ENCODE data around the gene ATP1A2.

GRCh38 chr1:160136121-160136925 lies 20.8 kb downstream of the ATP1A2 start:
- no peak for TF ChIP-seq POLR2AphosphoS5 (IDR thresholded peaks at IDR 0.05; ENCODE audit: low read depth, low read length)
- no peak for TF ChIP-seq TAF1 (IDR thresholded peaks at IDR 0.05; ENCODE audit: borderline replicate concordance, insufficient read depth, low read length)
- TF ChIP-seq, protein P1, sequence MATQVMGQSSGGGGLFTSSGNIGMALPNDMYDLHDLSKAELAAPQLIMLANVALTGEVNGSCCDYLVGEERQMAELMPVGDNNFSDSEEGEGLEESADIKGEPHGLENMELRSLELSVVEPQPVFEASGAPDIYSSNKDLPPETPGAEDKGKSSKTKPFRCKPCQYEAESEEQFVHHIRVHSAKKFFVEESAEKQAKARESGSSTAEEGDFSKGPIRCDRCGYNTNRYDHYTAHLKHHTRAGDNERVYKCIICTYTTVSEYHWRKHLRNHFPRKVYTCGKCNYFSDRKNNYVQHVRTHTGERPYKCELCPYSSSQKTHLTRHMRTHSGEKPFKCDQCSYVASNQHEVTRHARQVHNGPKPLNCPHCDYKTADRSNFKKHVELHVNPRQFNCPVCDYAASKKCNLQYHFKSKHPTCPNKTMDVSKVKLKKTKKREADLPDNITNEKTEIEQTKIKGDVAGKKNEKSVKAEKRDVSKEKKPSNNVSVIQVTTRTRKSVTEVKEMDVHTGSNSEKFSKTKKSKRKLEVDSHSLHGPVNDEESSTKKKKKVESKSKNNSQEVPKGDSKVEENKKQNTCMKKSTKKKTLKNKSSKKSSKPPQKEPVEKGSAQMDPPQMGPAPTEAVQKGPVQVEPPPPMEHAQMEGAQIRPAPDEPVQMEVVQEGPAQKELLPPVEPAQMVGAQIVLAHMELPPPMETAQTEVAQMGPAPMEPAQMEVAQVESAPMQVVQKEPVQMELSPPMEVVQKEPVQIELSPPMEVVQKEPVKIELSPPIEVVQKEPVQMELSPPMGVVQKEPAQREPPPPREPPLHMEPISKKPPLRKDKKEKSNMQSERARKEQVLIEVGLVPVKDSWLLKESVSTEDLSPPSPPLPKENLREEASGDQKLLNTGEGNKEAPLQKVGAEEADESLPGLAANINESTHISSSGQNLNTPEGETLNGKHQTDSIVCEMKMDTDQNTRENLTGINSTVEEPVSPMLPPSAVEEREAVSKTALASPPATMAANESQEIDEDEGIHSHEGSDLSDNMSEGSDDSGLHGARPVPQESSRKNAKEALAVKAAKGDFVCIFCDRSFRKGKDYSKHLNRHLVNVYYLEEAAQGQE (IDR thresholded peaks at IDR 0.05; ENCODE audit: insufficient read depth in 1 of 2, low read depth in 2 of 2, low read length in 2 of 2): no peak
- no peak for TF ChIP-seq SIN3A (IDR thresholded peaks at IDR 0.05; ENCODE audit: borderline replicate concordance, insufficient read depth, low read length)
